Heart left ventricle (tissue), 16 donors: ENCODE data around the gene WDTC1. TPM values are rescaled to one million over a fixed set of nuclear protein-coding genes. Genes with fewer than 3 reads are reported as not detected.

ENCODE experiments used
- ATAC-seq, 4 donors: fragments of 200-7000 bp; cut with Tn5 transposase; one replicate each; pipeline ENCODE4 v1.9.1; 2020 to 2022; ENCODE audit warnings: moderate library complexity in 4 of 4, mild to moderate bottlenecking in 3 of 4, moderate number of reproducible peaks in 1 of 4
- DNase-seq, 5 donors: peaks; one replicate each; pipeline ENCODE4 v3.0.0-alpha.2; 2020
- H3K27ac ChIP-seq, 12 donors: fragments of 200-600 bp; sonication (generic) in 4 of 12; one replicate each; pipeline versions ENCODE4 v1.5.0 to v1.8.0; 2016 to 2022; ENCODE audit warnings: mild to moderate bottlenecking in 2 of 12
- H3K27me3 ChIP-seq, 9 donors: fragments of 200-600 bp; sonication (generic) in 2 of 9; one replicate each; pipeline versions ENCODE4 v1.5.1 to v1.8.0; 2016 to 2022; ENCODE audit warnings: mild to moderate bottlenecking in 3 of 9
- H3K36me3 ChIP-seq, 9 donors: fragments of 200-600 bp; sonication (generic) in 2 of 9; one replicate each; pipeline versions ENCODE4 v1.5.0 to v1.8.0; 2018 to 2022; ENCODE audit warnings: mild to moderate bottlenecking in 2 of 9
- H3K4me1 ChIP-seq, 12 donors: fragments of 200-600 bp; sonication (generic) in 4 of 12; one replicate each; pipeline versions ENCODE4 v1.5.0 to v1.8.0; 2016 to 2022; ENCODE audit warnings: mild to moderate bottlenecking in 3 of 12
- H3K4me3 ChIP-seq, 12 donors: fragments of 200-600 bp; sonication (generic) in 4 of 12; one replicate each; pipeline versions ENCODE4 v1.5.0 to v1.8.0; 2017 to 2022; ENCODE audit warnings: mild to moderate bottlenecking in 9 of 12, moderate library complexity in 4 of 12
- H3K9me3 ChIP-seq, 12 donors: fragments of 200-600 bp; sonication (generic) in 4 of 12; one replicate each; pipeline versions ENCODE4 v1.5.0 to v1.8.0; 2016 to 2022; ENCODE audit warnings: mild to moderate bottlenecking in 1 of 12
- CTCF ChIP-seq, 12 donors: fragments of 200-600 bp; sonication (generic) in 4 of 12; IDR thresholded peaks; one replicate each; pipeline versions ENCODE4 v1.5.0 to v1.8.0; 2018 to 2022; ENCODE audit warnings: antibody characterized with exemption in 12 of 12, mild to moderate bottlenecking in 5 of 12
- POLR2A ChIP-seq, 2 donors: fragments of 450-650 bp; IDR thresholded peaks; one replicate each; pipeline ENCODE4 v1.6.1; 2017; ENCODE audit warnings: antibody characterized with exemption in 2 of 2, mild to moderate bottlenecking in 2 of 2, moderate library complexity in 2 of 2
- WGBS, 4 donors: extraction: QIAGEN DNeasy Blood & Tissue Kit in 2 of 4; methylation state at CpG; one replicate each; pipeline versions ENCODE4 v1.1.5 to v1.1.7; 2013 to 2018; 5-methylcytosine and 5-hydroxymethylcytosine counted together
- intact Hi-C, 10 donors: fragments of 100-400 bp; cut with DNase I; formaldehyde crosslinking; loops; one replicate each; pipeline versions ENCODE4 v1.11.1 to v1.14.2; 2022
- polyA plus RNA-seq, 2 donors: library from polyadenylated mRNA; stranded (reverse); fragments of 200-250 nt; gene quantifications; one replicate each; pipeline ENCODE4 v1.2.3, GENCODE V29; 2013
- total RNA-seq, 9 donors: library from RNA; depleted of rRNA in 2 of 9; stranded (reverse); fragments of >200 nt in 2 of 9; fragmentation: NEBNext Ultra II Directional in 3 of 9; extraction: Animal tissue kit (Norgen Biotek cat#: 25700) in 3 of 9; gene quantifications; one replicate each; pipeline versions ENCODE4 v1.1.0 to v1.2.4, GENCODE V29; 2016 to 2023
- donor health status: ischemic (EF 13 %, LVEDD 7.1; RV severe dilation, severe dysfunction).
- donor health status: healthy with polysubstance abuse.
- donor health status: DM: no; HTN: yes; CAD: no.
- donor health status: DM: no; HTN: no; CAD: no.
- donor health status: ischemic (EF 25% LVEDD 6.9; RV normal size, moderate dysfunction).
- donor health status: ischemic (EF 25% LVEDD 5.7; RV mildly dilated, moderate dysfunction).
- donor health status: healthy.
- donor health status: DM: yes; HTN: yes; CAD: no.
- donor health status: ischemic (EF 35%, LVEDD 5.7; RV mildly dilated, moderate dysfunction).
- donor health status: nonischemic (EF 11% LVEDD 7.7; RV severe dilation, severe dysfunction).
- donor health status: DM: yes; HTN: yes; CAD: no.
- donor health status: PGD.
- donor health status: ischemic (EF 29% LVEDD 5.4; RV normal size, mild dysfunction).
- donor health status: nonischemic (EF 23%, LVEDD 6.1; RV moderate dilation, normal function).

The WDTC1 gene
- total and polyA plus RNA-seq, 11 donors = 30.8 to 94.5 (median 59.6) TPM

- DNase-seq (peak in 1 of 5 donors; percentile 66), ATAC-seq (peak in 1 of 4 donors; percentile 2)
- no peaks in the 10 kb centered on the region for H3K9me3 ChIP-seq
- peaks cover 0 to 50% (median 46%) of the 10 kb centered on the region in 9 donors for H3K36me3 ChIP-seq
- no peak for TF ChIP-seq CTCF (IDR thresholded peaks at IDR 0.05)
- TF ChIP-seq POLR2A (IDR thresholded peaks at IDR 0.05) = no peak
- no peaks in the 10 kb centered on the region for H3K27me3 ChIP-seq
- peaks cover 0 to 42% (median 26%) of the 10 kb centered on the region in 12 donors for H3K4me1 ChIP-seq
- no peak overlapping the region for H3K4me3 ChIP-seq
- 86 to 92% (median 88%) methylated on average over 7 to 13 of the region's 13 CpGs for WGBS, 4 donors
- intact Hi-C loops = loop anchor here in 2 of 10 donors (5.0 to 10.0 kb wide), 2 partner anchors 41 to 48 kb away; no protein-coding TSS in a partner anchor
- H3K27ac ChIP-seq = no peak overlapping the region
These were observed 118.7 kb downstream of the WDTC1 start for GRCh38 chr1:27353166-27353565.

DNA sequence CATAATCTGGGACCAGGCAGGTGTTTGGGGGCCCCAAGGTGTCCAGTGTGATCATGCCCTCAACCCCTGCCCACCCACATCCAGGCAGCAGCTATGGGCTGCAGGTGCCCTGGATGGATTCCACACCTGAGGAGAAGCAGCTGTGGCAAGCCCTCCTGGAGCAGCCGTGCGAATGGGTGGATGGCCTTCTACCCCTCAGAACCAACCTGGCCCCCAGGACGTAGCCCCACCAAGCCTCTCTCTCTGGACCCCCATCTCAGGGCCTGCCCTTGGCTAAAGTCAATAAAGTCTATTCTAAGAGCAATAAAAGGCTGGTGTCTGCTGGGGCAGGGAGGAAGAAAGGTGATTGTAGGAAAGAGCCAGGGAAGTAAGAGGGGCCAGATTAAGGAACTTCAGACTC, 119.2 kb downstream of the WDTC1 start:
- no peaks in the 10 kb centered on the region for H3K27me3 ChIP-seq
- ATAC-seq (no peak), DNase-seq (no peak)
- TF ChIP-seq CTCF (IDR thresholded peaks at IDR 0.05) (no peak), POLR2A (IDR thresholded peaks at IDR 0.05) (no peak)
- intact Hi-C loops = loop anchor here in 2 of 10 donors (5.0 to 10.0 kb wide), 2 partner anchors 41 to 49 kb away; no protein-coding TSS in a partner anchor
- H3K9me3 ChIP-seq = no peaks in the 10 kb centered on the region
- peaks cover 0 to 41% (median 26%) of the 10 kb centered on the region in 12 donors for H3K4me1 ChIP-seq
- WGBS, 4 donors = 90 to 100% (median 95%) methylated on average over 3 of the region's 3 CpGs
- peaks cover 0 to 55% (median 50%) of the 10 kb centered on the region in 9 donors for H3K36me3 ChIP-seq
- no peak overlapping the region for H3K27ac ChIP-seq
- no peak overlapping the region for H3K4me3 ChIP-seq

DNA sequence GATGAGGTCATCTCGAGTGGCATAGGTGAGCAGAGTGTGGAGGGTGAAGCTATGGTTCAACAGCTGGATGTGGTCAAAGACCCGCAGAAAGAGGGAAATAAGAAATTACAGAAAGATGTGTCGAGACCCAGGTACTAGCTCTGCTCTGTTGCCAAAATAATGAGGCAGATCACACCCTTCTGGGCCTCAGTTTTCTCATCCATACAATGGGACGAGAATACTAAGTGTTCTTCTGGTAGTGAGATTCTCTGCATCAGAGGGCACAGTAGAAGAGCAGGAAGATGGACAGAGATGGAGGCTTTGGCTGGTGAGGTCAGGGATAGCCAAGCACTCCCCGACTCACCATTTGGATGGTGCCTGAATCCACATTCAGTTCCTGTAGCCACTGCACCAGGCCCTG, 121.3 kb downstream of the WDTC1 start:
- ATAC-seq = no peak
- Histone ChIP-seq H3K27ac (no peak overlapping the region), H3K27me3 (no peaks in the 10 kb centered on the region), H3K9me3 (no peaks in the 10 kb centered on the region), H3K4me1 (peaks cover 0 to 32% (median 11%) of the 10 kb centered on the region in 12 donors), H3K36me3 (peaks cover 0 to 75% (median 67%) of the 10 kb centered on the region in 9 donors), H3K4me3 (no peak overlapping the region)
- DNase-seq = no peak
- intact Hi-C loops = loop anchor here in 9 of 10 donors (2.0 to 10.0 kb wide), 4 partner anchors 33 to 55 kb away; partner anchors contain the start of gene GPR3 (in 8 of the 9)
- 86 to 96% (median 95%) methylated on average over 5 of the region's 5 CpGs for WGBS, 4 donors
- TF ChIP-seq POLR2A (IDR thresholded peaks at IDR 0.05) (no peak), CTCF (IDR thresholded peaks at IDR 0.05) (no peak)

- Histone ChIP-seq H3K27ac (no peak overlapping the region), H3K9me3 (no peaks in the 10 kb centered on the region), H3K4me3 (no peak overlapping the region), H3K4me1 (peaks cover 0 to 31% (median 6%) of the 10 kb centered on the region in 12 donors), H3K27me3 (no peaks in the 10 kb centered on the region), H3K36me3 (peaks cover 0 to 81% (median 73%) of the 10 kb centered on the region in 9 donors)
- intact Hi-C loops = loop anchor here in 9 of 10 donors (2.0 to 10.0 kb wide), 4 partner anchors 33 to 55 kb away; partner anchors contain the start of gene GPR3 (in 8 of the 9)
- DNase-seq = peak in 1 of 5 donors; percentile 21
- no peak for ATAC-seq
- no peak for TF ChIP-seq CTCF (IDR thresholded peaks at IDR 0.05)
- no peak for TF ChIP-seq POLR2A (IDR thresholded peaks at IDR 0.05)
- 91 to 95% (median 93%) methylated on average over 8 to 13 of the region's 13 CpGs for WGBS, 4 donors
These were observed 121.8 kb downstream of the WDTC1 start for GRCh38 chr1:27356277-27356618.
